ENCODE measurements around the gene KCNN1.
"Not testable (repeated sequence)": the region's sequence is repeated elsewhere in the genome, so short reads cannot be mapped to it uniquely, and the experiment has no call there.

Gene KCNN1

GRCh38 chr19:17982430-17982829 lies 15.5 kb downstream of the KCNN1 start:
- DNase-seq (ENCODE audit: low read depth): no peak
- no peak for TF ChIP-seq CTCF (IDR thresholded peaks at IDR 0.05; ENCODE audit: insufficient read depth, low read depth, low read length, missing control alignments)
- no peak overlapping the region for H3K4me3 ChIP-seq (ENCODE audit: low read depth, low read length)

- H3K4me3 ChIP-seq (ENCODE audit: low read depth, low read length): no peak overlapping the region
- no peak for DNase-seq (ENCODE audit: low read depth)
- TF ChIP-seq CTCF (IDR thresholded peaks at IDR 0.05; ENCODE audit: insufficient read depth, low read depth, low read length, missing control alignments): no peak
These were observed 18.3 kb downstream of the KCNN1 start for GRCh38 chr19:17985037-17985818.

GRCh38 chr19:17986569-17986968 lies 19.7 kb downstream of the KCNN1 start:
- not testable (repeated sequence) for DNase-seq (ENCODE audit: low read depth); H3K4me3 ChIP-seq (ENCODE audit: low read depth, low read length)

- DNase-seq (ENCODE audit: low read depth): no peak
- no peak for TF ChIP-seq CTCF (IDR thresholded peaks at IDR 0.05; ENCODE audit: insufficient read depth, low read depth, low read length, missing control alignments)
- H3K4me3 ChIP-seq (ENCODE audit: low read depth, low read length): no peak overlapping the region
These were observed 21.3 kb downstream of the KCNN1 start for GRCh38 chr19:17988161-17988560.

- TF ChIP-seq CTCF (IDR thresholded peaks at IDR 0.05; ENCODE audit: insufficient read depth, low read depth, low read length, missing control alignments): no peak
- H3K4me3 ChIP-seq (ENCODE audit: low read depth, low read length): no peak overlapping the region
- DNase-seq (ENCODE audit: low read depth): no peak
These were observed 22.7 kb downstream of the KCNN1 start for GRCh38 chr19:17989425-17990094.

- TF ChIP-seq CTCF (IDR thresholded peaks at IDR 0.05; ENCODE audit: insufficient read depth, low read depth, low read length, missing control alignments): no peak
- no peak for DNase-seq (ENCODE audit: low read depth)
- H3K4me3 ChIP-seq (ENCODE audit: low read depth, low read length): no peak overlapping the region
These were observed 26.3 kb downstream of the KCNN1 start for GRCh38 chr19:17993076-17993813.

- peak; percentile 80 for DNase-seq (ENCODE audit: low read depth)
- no peak overlapping the region for H3K4me3 ChIP-seq (ENCODE audit: low read depth, low read length)
- TF ChIP-seq CTCF (IDR thresholded peaks at IDR 0.05; ENCODE audit: insufficient read depth, low read depth, low read length, missing control alignments): peak; percentile 96
These were observed 30.0 kb downstream of the KCNN1 start for GRCh38 chr19:17996826-17997316.
